Osteoblast (primary cell): ENCODE results near the gene FHIT. TPM values are rescaled to one million over a fixed set of nuclear protein-coding genes. Genes with fewer than 3 reads are reported as not detected.

Experiments used
- DNase-seq: peaks from one replicate; pipeline ENCODE4 v3.0.0; 2011; ENCODE audit warnings: low spot score, mixed read lengths; ENCODE audit not compliant: insufficient read length; ENCODE audit errors: missing footprints
- H2AFZ ChIP-seq: 2 replicates; pipeline ENCODE4 v1.6.0; 2011; ENCODE audit warnings: mild to moderate bottlenecking, low read length
- H3K27ac ChIP-seq: 2 replicates; pipeline ENCODE4 v1.5.1; 2011; ENCODE audit warnings: mild to moderate bottlenecking, low read depth, low read length, moderate library complexity
- H3K27me3 ChIP-seq: 2 replicates; pipeline ENCODE4 v1.6.0; 2012; ENCODE audit warnings: mild to moderate bottlenecking, control low read depth, inconsistent platforms, low read length, moderate library complexity; ENCODE audit not compliant: insufficient read depth
- H3K36me3 ChIP-seq: 2 replicates; pipeline ENCODE4 v1.5.1; 2011; ENCODE audit warnings: mild to moderate bottlenecking, low read length, control low read depth, moderate library complexity; ENCODE audit not compliant: insufficient read depth
- H3K4me1 ChIP-seq: 2 replicates; pipeline ENCODE4 v1.5.1; 2011; ENCODE audit warnings: mild to moderate bottlenecking, low read length, control low read depth, moderate library complexity; ENCODE audit not compliant: insufficient read depth
- H3K4me2 ChIP-seq: 2 replicates; pipeline ENCODE4 v1.6.0; 2011; ENCODE audit warnings: mild to moderate bottlenecking, low read length; ENCODE audit not compliant: insufficient read depth
- H3K4me3 ChIP-seq: fragments of 200-600 bp; sonication (generic); 3 replicates; pipeline ENCODE4 v1.5.1; 2012; ENCODE audit warnings: mild to moderate bottlenecking, low read length, inconsistent platforms; ENCODE audit not compliant: insufficient read depth
- H3K79me2 ChIP-seq: 2 replicates; pipeline ENCODE4 v1.6.0; 2012; ENCODE audit warnings: mild to moderate bottlenecking, low read length, control low read depth, inconsistent platforms; ENCODE audit not compliant: insufficient read depth
- H3K9me3 ChIP-seq: 2 replicates; pipeline ENCODE4 v1.5.1; 2011; ENCODE audit warnings: low read depth, low read length, control low read depth
- H4K20me1 ChIP-seq: 2 replicates; pipeline ENCODE4 v1.6.0; 2012; ENCODE audit warnings: mild to moderate bottlenecking, low read length, control low read depth; ENCODE audit not compliant: insufficient read depth
- total RNA-seq: library from RNA; depleted of rRNA; stranded (reverse); fragments of >200 nt; gene quantifications from 2 replicates; pipeline ENCODE4 v1.2.3, GENCODE V29; 2012
- TF ChIP-seq, protein P1 (sequence below): IDR thresholded peaks from 2 replicates; pipeline ENCODE4 v1.5.1; 2011; ENCODE audit warnings: mild to moderate bottlenecking, low read depth, low read length, moderate library complexity; ENCODE audit errors: extremely low read depth

FHIT gene
- total RNA-seq, 1 donor: 3.3 TPM

DNA sequence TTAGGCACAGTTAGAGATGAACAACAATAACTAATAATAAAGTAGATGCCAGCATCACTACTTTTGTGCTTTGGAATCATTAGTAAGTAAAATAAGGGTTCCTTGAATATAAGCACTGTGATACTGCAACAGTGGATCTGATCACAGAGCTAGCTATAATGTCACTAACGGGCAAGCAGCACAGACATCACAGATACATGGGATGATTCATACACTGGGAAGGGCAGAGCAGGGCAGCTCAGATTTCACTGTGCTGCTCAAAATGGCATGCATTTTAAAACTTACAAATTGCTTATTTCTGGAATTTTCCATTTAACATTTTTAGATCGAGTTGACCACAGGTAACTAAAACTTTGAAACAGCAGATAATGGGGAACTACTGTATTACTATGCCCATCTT lies 476.6 kb downstream of the FHIT start:
- DNase-seq: peak; percentile 21
- Histone ChIP-seq H2AFZ (no peak overlapping the region), H3K4me2 (no peak overlapping the region), H3K79me2 (no peaks in the 10 kb centered on the region), H3K36me3 (no peaks in the 10 kb centered on the region), H3K4me3 (no peak overlapping the region), H4K20me1 (no peaks in the 10 kb centered on the region), H3K9me3 (peaks cover 6% of the 10 kb centered on the region), H3K4me1 (no peaks in the 10 kb centered on the region), H3K27me3 (no peaks in the 10 kb centered on the region), H3K27ac (no peak overlapping the region)
- TF ChIP-seq, protein P1, sequence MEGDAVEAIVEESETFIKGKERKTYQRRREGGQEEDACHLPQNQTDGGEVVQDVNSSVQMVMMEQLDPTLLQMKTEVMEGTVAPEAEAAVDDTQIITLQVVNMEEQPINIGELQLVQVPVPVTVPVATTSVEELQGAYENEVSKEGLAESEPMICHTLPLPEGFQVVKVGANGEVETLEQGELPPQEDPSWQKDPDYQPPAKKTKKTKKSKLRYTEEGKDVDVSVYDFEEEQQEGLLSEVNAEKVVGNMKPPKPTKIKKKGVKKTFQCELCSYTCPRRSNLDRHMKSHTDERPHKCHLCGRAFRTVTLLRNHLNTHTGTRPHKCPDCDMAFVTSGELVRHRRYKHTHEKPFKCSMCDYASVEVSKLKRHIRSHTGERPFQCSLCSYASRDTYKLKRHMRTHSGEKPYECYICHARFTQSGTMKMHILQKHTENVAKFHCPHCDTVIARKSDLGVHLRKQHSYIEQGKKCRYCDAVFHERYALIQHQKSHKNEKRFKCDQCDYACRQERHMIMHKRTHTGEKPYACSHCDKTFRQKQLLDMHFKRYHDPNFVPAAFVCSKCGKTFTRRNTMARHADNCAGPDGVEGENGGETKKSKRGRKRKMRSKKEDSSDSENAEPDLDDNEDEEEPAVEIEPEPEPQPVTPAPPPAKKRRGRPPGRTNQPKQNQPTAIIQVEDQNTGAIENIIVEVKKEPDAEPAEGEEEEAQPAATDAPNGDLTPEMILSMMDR: no peak

DNA sequence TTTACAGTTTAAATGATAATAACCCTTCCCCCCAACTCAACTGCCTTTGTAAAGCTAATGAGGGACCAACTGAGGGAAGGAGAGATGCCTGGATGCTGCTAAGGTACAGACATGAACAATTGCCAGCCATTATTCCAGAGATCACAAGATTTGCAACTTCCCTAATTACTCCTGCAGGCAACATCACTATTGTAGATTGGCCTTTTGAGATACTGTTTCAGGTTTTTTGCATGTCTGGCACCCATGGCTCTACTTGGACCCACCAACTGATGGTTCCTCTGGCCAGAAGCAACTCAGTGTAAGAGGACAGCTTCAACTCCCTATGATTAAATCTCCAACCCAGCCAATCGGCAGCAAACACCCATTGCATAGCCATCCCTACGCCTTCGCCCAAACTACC lies 478.7 kb downstream of the FHIT start:
- H3K4me2 ChIP-seq: no peak overlapping the region
- no peak overlapping the region for H3K27ac ChIP-seq
- peaks cover 6% of the 10 kb centered on the region for H3K9me3 ChIP-seq
- no peaks in the 10 kb centered on the region for H3K4me1 ChIP-seq
- TF ChIP-seq, protein P1: no peak
- no peak overlapping the region for H2AFZ ChIP-seq
- DNase-seq: no peak
- H3K4me3 ChIP-seq: no peak overlapping the region
- no peaks in the 10 kb centered on the region for H3K79me2 ChIP-seq
- no peaks in the 10 kb centered on the region for H3K36me3 ChIP-seq
- no peaks in the 10 kb centered on the region for H4K20me1 ChIP-seq
- no peaks in the 10 kb centered on the region for H3K27me3 ChIP-seq

GRCh38 chr3:60771766-60772165 lies 479.5 kb downstream of the FHIT start:
- no peak for DNase-seq
- Histone ChIP-seq H2AFZ (no peak overlapping the region), H3K27ac (no peak overlapping the region), H4K20me1 (no peaks in the 10 kb centered on the region), H3K36me3 (no peaks in the 10 kb centered on the region), H3K27me3 (no peaks in the 10 kb centered on the region), H3K4me2 (no peak overlapping the region), H3K4me3 (no peak overlapping the region), H3K9me3 (peaks cover 6% of the 10 kb centered on the region), H3K4me1 (no peaks in the 10 kb centered on the region), H3K79me2 (no peaks in the 10 kb centered on the region)
- TF ChIP-seq, protein P1: no peak

GRCh38 chr3:60770532-60770931 lies 480.7 kb downstream of the FHIT start:
- TF ChIP-seq, protein P1: no peak
- Histone ChIP-seq H3K4me1 (no peaks in the 10 kb centered on the region), H3K36me3 (no peaks in the 10 kb centered on the region), H3K4me3 (no peak overlapping the region), H3K27ac (no peak overlapping the region), H3K27me3 (no peaks in the 10 kb centered on the region), H4K20me1 (no peaks in the 10 kb centered on the region), H3K79me2 (no peaks in the 10 kb centered on the region), H2AFZ (no peak overlapping the region), H3K4me2 (no peak overlapping the region), H3K9me3 (peaks cover 4% of the 10 kb centered on the region)
- DNase-seq: no peak
